ENCODE measurements around the gene KMT2C. TPM values are rescaled to one million over a fixed set of nuclear protein-coding genes. Genes with fewer than 3 reads are reported as not detected.
"Not testable (repeated sequence)": the region's sequence is repeated elsewhere in the genome, so short reads cannot be mapped to it uniquely, and the experiment has no call there.

The KMT2C gene
- total and polyA plus RNA-seq, 2 experiments from 2014 or later, result 7.2 to 14.2 TPM

DNA sequence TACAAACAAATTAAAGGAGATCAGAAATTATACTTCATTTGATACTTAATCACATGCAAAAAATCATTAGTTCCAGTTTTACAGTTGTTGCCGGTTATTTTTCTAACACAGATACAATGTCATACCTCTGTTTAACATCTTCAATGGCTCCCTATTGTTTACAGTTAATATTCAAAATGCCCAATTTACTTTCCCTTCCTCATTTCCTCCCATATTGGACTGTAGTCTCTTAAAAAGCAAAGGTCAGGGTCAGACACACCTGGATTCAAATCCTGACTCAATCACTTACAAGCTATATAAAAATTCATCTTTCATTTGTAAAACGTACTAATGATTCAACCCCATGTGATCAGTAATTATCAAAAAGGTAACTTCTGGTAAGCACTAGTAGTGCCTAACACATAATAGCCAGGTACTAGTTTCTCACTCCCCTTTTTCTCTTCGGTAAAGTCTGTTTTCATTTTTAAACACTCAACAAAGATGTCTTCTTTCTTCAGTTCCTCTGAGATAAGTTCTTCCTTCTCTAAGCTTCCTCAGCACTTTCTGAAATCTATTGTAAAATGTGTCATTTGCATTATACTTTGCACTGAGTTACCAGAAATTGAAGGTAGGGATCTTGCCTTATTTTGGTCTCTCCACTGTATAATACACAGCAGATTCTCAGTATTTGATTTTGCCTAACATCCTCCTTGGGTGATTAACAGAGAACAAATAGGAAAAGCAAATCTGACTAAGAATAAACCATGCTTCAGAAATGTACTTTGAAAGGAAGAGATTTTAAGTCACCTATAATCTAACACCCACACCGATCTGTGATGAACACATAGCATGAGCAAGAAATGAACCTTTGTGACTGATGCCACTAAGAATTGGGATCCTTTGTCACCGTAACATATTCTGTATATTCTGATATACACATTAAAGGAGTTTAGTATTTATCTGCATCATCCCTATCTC lies 16.1 kb downstream of the KMT2C start:
- no peak for DNase-seq
- WGBS, 2 experiments (ENCODE audit: low coverage in 1 of 2, low lambda C conversion rate in 2 of 2, missing lambda C conversion rate in 2 of 2), result 95 to 97% methylated on average over 5 of the region's 5 CpGs
- TF ChIP-seq EZH2 (IDR thresholded peaks at IDR 0.05; ENCODE audit: insufficient read depth, poor library complexity, severe bottlenecking) (no peak), EZH2phosphoT487 (IDR thresholded peaks at IDR 0.05; ENCODE audit: insufficient read depth, low read depth) (no peak)

DNA sequence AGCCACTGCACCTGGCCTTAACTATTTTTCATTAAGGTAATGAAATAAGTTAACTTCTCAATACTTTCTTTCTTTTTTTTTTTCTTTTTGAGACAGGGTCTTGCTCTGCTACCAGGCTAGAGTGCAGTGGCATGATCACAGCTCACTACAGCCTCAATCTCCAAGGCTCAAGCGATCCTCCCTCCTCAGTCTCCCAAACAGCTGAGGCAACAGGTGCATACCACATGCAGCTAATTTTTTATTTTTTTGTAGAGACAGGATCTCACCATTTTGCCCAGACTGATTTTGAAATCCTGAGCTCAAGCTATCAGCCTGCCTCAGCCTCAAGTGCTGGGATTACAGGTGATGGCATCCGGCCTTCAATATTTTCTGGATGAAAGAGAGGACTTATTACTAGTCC lies 21.0 kb downstream of the KMT2C start:
- Histone ChIP-seq H3K4me2 (ENCODE audit: unreplicated experiment) (no peak overlapping the region), H3K27me3 (replicated peaks; ENCODE audit: insufficient read depth) (no peaks in the 10 kb centered on the region), H3K27ac (no peak overlapping the region), H2AFZ (no peak overlapping the region), H3F3A (ENCODE audit: insufficient read depth) (peaks cover 5% of the 10 kb centered on the region; the same call in 1 of the 2 replicates), H4K20me1 (ENCODE audit: insufficient read depth) (peaks cover 6% of the 10 kb centered on the region; the same call in 1 of the 2 replicates), H3K4me1 (ENCODE audit: insufficient read depth) (no peaks in the 10 kb centered on the region), H3K4me3 (no peak overlapping the region), H3K36me3 (ENCODE audit: low read depth) (no peaks in the 10 kb centered on the region), H3K79me2 (ENCODE audit: insufficient read depth) (peaks cover 99% of the 10 kb centered on the region), H3K9me3 (ENCODE audit: low read depth) (no peaks in the 10 kb centered on the region), H3K9me2 (ENCODE audit: insufficient read depth) (no peaks in the 10 kb centered on the region), H3K9ac (no peak overlapping the region)
- WGBS, 2 experiments (ENCODE audit: low coverage in 1 of 2, low lambda C conversion rate in 2 of 2, missing lambda C conversion rate in 2 of 2), result 89 to 90% methylated on average over 2 of the region's 2 CpGs
- in situ Hi-C loops (cut with MboI), result no loop called here
- no peak for DNase-seq
- TF ChIP-seq EZH2 (IDR thresholded peaks at IDR 0.05; ENCODE audit: insufficient read depth, poor library complexity, severe bottlenecking), result no peak
- no peak for TF ChIP-seq EZH2phosphoT487 (IDR thresholded peaks at IDR 0.05; ENCODE audit: insufficient read depth, low read depth)

More for the DNA sequence above, 16.1 kb downstream of the KMT2C start:
- Histone ChIP-seq H3K27me3 (replicated peaks; ENCODE audit: insufficient read depth) (no peaks in the 10 kb centered on the region), H4K20me1 (ENCODE audit: insufficient read depth) (peaks cover 24% of the 10 kb centered on the region; the same call in 1 of the 2 replicates), H3F3A (ENCODE audit: insufficient read depth) (peaks cover 12% of the 10 kb centered on the region), H3K36me3 (ENCODE audit: low read depth) (no peaks in the 10 kb centered on the region), H3K4me1 (ENCODE audit: insufficient read depth) (no peaks in the 10 kb centered on the region), H3K79me2 (ENCODE audit: insufficient read depth) (peaks cover 100% of the 10 kb centered on the region), H3K9me3 (ENCODE audit: low read depth) (no peaks in the 10 kb centered on the region), H3K4me3 (no peak overlapping the region), H3K9ac (no peak overlapping the region), H3K4me2 (ENCODE audit: unreplicated experiment) (no peak overlapping the region), H3K27ac (no peak overlapping the region), H2AFZ (no peak overlapping the region), H3K9me2 (ENCODE audit: insufficient read depth) (no peaks in the 10 kb centered on the region)
- in situ Hi-C loops (cut with MboI), result no loop called here

DNA sequence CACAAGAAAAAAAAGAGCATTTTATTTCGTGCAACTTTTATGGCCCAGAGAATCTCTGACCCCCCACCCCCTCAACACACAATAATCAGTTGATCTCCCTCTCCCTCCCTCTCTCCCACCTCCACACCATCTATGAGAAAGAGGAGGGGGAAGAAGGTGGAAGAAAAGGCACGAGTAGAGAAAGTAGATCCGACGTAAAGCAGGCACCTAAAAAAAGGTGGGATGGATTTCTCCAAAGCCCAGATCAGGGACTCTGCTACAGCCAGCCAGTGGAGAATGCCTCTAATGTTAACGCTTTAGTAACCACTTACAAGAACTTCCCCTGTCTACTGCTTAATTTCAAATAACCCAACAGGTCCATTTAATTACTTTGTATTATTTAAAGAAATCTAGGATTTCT lies 24.4 kb downstream of the KMT2C start:
- Histone ChIP-seq H3K4me2 (ENCODE audit: unreplicated experiment) (no peak overlapping the region), H3K79me2 (ENCODE audit: insufficient read depth) (peaks cover 99% of the 10 kb centered on the region), H3K4me1 (ENCODE audit: insufficient read depth) (no peaks in the 10 kb centered on the region), H3K4me3 (no peak overlapping the region), H4K20me1 (ENCODE audit: insufficient read depth) (peaks cover 6% of the 10 kb centered on the region; the same call in 1 of the 2 replicates), H3K9ac (no peak overlapping the region), H3K9me3 (ENCODE audit: low read depth) (no peaks in the 10 kb centered on the region), H3K27me3 (replicated peaks; ENCODE audit: insufficient read depth) (no peaks in the 10 kb centered on the region), H3K36me3 (ENCODE audit: low read depth) (no peaks in the 10 kb centered on the region), H3K27ac (no peak overlapping the region), H3K9me2 (ENCODE audit: insufficient read depth) (no peaks in the 10 kb centered on the region), H2AFZ (no peak overlapping the region), H3F3A (ENCODE audit: insufficient read depth) (no peaks in the 10 kb centered on the region)
- no peak for TF ChIP-seq EZH2phosphoT487 (IDR thresholded peaks at IDR 0.05; ENCODE audit: insufficient read depth, low read depth)
- no peak for TF ChIP-seq EZH2 (IDR thresholded peaks at IDR 0.05; ENCODE audit: insufficient read depth, poor library complexity, severe bottlenecking)
- in situ Hi-C loops (cut with MboI), result no loop called here
- no peak for DNase-seq
- WGBS, 2 experiments (ENCODE audit: low coverage in 1 of 2, low lambda C conversion rate in 2 of 2, missing lambda C conversion rate in 2 of 2), result 26 to 33% methylated on average over 5 of the region's 5 CpGs

DNA sequence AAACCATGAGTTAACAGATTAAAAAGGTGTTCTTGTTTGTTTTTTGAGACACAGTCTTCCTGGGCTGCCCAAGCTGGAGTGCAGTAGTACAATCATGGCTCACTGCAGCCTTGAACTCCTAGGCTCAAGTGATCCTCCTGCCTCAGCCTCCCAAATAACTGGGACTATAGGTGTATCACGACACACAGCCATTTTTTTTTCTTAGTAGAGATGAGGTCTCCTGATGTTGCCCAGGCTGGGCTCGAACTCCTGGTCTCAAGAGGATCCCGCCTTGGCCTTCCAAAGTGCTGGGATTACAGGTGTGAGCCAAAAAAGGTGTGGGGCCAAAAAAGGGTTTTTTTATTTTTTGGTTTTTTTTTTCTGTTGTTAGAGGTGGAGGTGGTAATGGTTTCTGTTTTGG lies 29.3 kb downstream of the KMT2C start:
- no peak for DNase-seq
- Histone ChIP-seq H3F3A (ENCODE audit: insufficient read depth) (0 out of 2 replicates have a peak, but pooled peaks cover 8% of the 10 kb centered on the region), H3K27ac (no peak overlapping the region), H3K9me3 (ENCODE audit: low read depth) (no peaks in the 10 kb centered on the region), H2AFZ (no peak overlapping the region), H3K4me2 (ENCODE audit: unreplicated experiment) (no peak overlapping the region), H3K27me3 (replicated peaks; ENCODE audit: insufficient read depth) (no peaks in the 10 kb centered on the region), H3K36me3 (ENCODE audit: low read depth) (no peaks in the 10 kb centered on the region), H3K4me1 (ENCODE audit: insufficient read depth) (peaks cover 11% of the 10 kb centered on the region; the same call in 1 of the 2 replicates), H3K4me3 (no peak overlapping the region), H3K79me2 (ENCODE audit: insufficient read depth) (peaks cover 99% of the 10 kb centered on the region), H3K9me2 (ENCODE audit: insufficient read depth) (no peaks in the 10 kb centered on the region), H4K20me1 (ENCODE audit: insufficient read depth) (peaks cover 10% of the 10 kb centered on the region; the same call in 1 of the 2 replicates), H3K9ac (no peak overlapping the region)
- WGBS, 2 experiments (ENCODE audit: low coverage in 1 of 2, low lambda C conversion rate in 2 of 2, missing lambda C conversion rate in 2 of 2), result 20 to 22% methylated on average over 3 of the region's 3 CpGs
- in situ Hi-C loops (cut with MboI), result no loop called here
- TF ChIP-seq EZH2phosphoT487 (IDR thresholded peaks at IDR 0.05; ENCODE audit: insufficient read depth, low read depth) (no peak), EZH2 (IDR thresholded peaks at IDR 0.05; ENCODE audit: insufficient read depth, poor library complexity, severe bottlenecking) (no peak)

DNA sequence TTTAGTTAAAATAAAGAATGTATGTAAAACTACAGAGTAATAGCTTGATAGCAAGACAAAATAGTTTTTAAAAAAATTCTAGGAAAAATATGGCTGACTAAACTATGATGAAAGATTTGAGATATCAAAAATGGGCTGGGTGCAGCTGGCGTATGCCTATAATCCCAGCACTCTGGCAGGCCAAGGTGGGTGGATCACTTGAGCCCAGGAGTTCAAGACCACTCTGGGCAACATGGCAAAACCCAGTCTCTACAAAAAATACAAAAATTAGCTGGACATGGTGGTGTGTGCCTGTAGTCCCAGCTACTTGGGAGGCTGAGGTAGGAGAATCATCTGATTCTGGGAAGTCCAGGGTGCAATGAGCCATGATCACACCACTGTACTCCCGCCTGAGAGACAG lies 29.8 kb downstream of the KMT2C start:
- H3K27me3 ChIP-seq (replicated peaks; ENCODE audit: insufficient read depth); DNase-seq; H2AFZ ChIP-seq; H3K36me3 ChIP-seq (ENCODE audit: low read depth); H3K9ac ChIP-seq; H3K9me2 ChIP-seq (ENCODE audit: insufficient read depth); H3K9me3 ChIP-seq (ENCODE audit: low read depth); H3K4me2 ChIP-seq (ENCODE audit: unreplicated experiment); H3K4me3 ChIP-seq; H3F3A ChIP-seq (ENCODE audit: insufficient read depth); in situ Hi-C loops (cut with MboI); H3K27ac ChIP-seq: not testable (repeated sequence)
- Histone ChIP-seq H3K4me1 (ENCODE audit: insufficient read depth) (peaks cover 11% of the 10 kb centered on the region; the same call in 1 of the 2 replicates), H4K20me1 (ENCODE audit: insufficient read depth) (peaks cover 10% of the 10 kb centered on the region; the same call in 1 of the 2 replicates), H3K79me2 (ENCODE audit: insufficient read depth) (peaks cover 99% of the 10 kb centered on the region)
- WGBS, 2 experiments (ENCODE audit: low coverage in 1 of 2, low lambda C conversion rate in 2 of 2, missing lambda C conversion rate in 2 of 2), result 30 to 32% methylated on average over 2 of the region's 2 CpGs
